Measurements from ENCODE around the gene TMEM119. TPM values are rescaled to one million over a fixed set of nuclear protein-coding genes. Genes with fewer than 3 reads are reported as not detected.
"Not testable (repeated sequence)": the region's sequence is repeated elsewhere in the genome, so short reads cannot be mapped to it uniquely, and the experiment has no call there.

TMEM119 gene
- total RNA-seq, 5 donors from 2014 or later (not counting 1 experiment from before 2014, with no cell fraction given) = 0.13 to 3.9 (median 0.98) TPM

DNA sequence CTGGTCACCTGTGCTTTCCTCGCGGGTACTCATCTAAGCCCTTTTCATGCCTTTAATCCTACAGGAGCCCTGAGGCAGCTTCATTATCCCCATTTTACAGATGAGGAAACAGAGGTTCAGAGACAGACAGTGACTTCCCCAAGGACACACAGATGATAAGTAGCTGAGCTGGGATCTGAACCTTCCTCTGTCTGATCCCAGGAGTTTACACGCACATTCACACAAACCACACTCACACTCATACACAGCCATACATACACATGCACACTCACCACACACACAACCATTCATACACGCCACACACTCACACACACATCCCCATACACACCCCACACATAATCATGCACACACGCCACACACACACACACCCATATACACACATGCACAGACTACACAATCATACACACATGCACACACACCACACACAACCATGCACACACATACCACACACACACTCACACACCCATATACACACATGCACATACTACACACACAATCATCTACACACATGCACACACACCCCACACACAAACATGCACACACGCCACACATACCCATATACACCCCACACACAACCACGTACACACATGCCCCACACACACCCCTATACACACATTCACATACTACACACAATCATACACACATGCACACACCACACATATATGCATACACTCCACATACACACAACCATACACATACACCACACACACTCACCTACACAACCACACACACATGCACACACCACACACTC is 2.7 kb downstream of the TMEM119 start:
- no peaks in the 10 kb centered on the region for H3K27me3 Mint-ChIP-seq
- DNase-seq (no peak), ATAC-seq (replicated peaks in 1 of 4) (no peak)
- Histone ChIP-seq H3K36me3 (ENCODE audit: control insufficient read depth in 2 of 2, extremely low read depth in 1 of 2, insufficient read depth in 1 of 2, low read length in 1 of 2) (no peaks in the 10 kb centered on the region), H3K4me1 (ENCODE audit: control insufficient read depth in 1 of 2, extremely low read depth in 1 of 2, insufficient read depth in 2 of 2, low read length in 2 of 2) (no peaks in the 10 kb centered on the region), H3K4me3 (ENCODE audit: control insufficient read depth in 1 of 2, extremely low read depth in 1 of 2, low read length in 1 of 2) (no peak overlapping the region), H3K27me3 (replicated peaks in 1 of 2; ENCODE audit: control insufficient read depth in 2 of 2, extremely low read depth in 1 of 2, insufficient read depth in 2 of 2, low read length in 1 of 2) (no peaks in the 10 kb centered on the region), H3K27ac (ENCODE audit: low read length) (no peak overlapping the region), H3K9me3 (no peaks in the 10 kb centered on the region)
- WGBS (ENCODE audit: insufficient coverage) = 96% methylated on average over 5 of the region's 7 CpGs
- ChIA-PET CTCF (interaction anchor here in 1 of 2 donors (0.7 kb wide), 1 partner anchor 9 kb away, joined by 3 read pairs; no protein-coding TSS in a partner anchor), POLR2A (no interaction called here)
- no peaks in the 10 kb centered on the region for H3K9me3 Mint-ChIP-seq
- H3K4me1 Mint-ChIP-seq = no peaks in the 10 kb centered on the region
- H3K27ac Mint-ChIP-seq = no peak overlapping the region
- H3K4me3 Mint-ChIP-seq = no peak overlapping the region
- no peaks in the 10 kb centered on the region for H3K36me3 Mint-ChIP-seq

DNA sequence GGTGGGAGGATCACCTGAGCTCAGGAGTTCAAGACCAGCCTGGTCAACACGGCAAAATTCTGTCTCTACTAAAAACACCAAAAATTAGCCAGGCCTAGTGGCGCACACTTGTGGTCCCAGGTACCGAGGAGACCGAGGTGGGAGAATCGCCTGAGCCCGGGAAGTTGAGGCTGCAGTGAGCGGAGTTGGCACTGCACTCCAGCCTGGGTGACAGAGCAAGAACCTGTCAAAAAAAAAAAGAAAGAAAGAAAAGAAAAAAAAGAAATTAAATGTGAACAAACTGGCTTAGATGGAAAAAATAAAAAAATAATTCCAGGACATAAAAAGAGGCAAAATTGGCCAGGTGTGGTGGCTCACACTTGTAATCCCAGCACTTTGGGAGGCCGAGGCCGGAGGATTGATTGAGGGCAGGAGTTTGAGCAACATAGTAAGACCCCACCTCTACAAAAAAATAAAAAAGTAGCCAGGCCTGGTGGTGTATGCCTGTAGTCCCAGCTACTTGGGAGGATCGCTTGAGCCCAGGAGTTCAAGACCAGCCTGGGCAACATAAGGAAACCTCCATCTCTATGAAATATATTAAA is 3.5 kb downstream of the TMEM119 start:
- POLR2A ChIA-PET = no interaction called here
- no peaks in the 10 kb centered on the region for H3K9me3 ChIP-seq

DNA sequence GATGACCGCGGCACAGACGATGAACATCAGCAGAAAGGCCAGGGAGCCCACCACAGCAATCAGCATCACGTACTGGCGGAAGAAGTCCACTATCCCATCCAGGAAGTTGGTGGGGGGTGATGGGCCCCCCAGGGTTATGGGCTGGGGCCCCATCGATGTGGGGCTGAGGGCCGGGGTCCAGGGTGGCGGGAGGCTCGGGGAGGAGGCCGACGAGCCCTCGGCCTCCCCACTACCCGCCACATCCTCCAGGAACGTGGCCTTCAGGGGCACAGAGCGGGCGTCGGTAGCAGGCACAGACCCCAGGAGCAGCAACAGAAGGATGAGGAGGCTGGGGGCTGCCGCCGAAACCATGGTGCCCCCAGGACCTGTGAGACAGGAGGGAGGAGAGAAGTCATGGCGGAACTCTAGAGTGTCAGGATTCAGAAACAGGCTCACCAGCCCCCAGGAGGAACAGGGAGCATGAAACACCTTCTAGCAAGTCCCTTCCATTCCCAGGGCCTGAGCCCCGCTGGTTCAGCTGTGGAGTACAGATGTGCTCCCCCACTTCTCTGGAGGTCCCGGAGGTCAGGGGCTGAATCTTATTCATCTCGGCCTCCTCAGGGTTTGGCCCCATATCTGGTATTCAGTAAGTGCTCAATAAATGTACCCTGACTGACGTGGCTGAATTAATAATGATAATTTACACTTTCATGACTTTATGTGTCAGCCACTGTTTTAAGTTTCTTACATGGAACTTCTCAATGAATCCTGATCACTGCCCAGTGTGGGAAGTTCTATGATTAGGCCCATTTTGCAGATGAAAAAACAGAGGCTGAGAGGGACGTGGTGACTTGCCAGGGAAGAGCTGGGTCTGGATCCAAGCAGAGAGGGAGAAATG is 5.6 kb downstream of the TMEM119 start:
- no peak overlapping the region for H3K27ac Mint-ChIP-seq
- CTCF ChIA-PET = no interaction called here
- H3K27me3 Mint-ChIP-seq = no peaks in the 10 kb centered on the region
- DNase-seq (no peak), ATAC-seq (replicated peaks in 1 of 4) (no peak)
- no peaks in the 10 kb centered on the region for H3K4me1 ChIP-seq (ENCODE audit: control insufficient read depth in 1 of 2, extremely low read depth in 1 of 2, insufficient read depth in 2 of 2, low read length in 2 of 2)
- H3K4me3 Mint-ChIP-seq = no peak overlapping the region
- no peak overlapping the region for H3K4me3 ChIP-seq (ENCODE audit: control insufficient read depth in 1 of 2, extremely low read depth in 1 of 2, low read length in 1 of 2)
- H3K36me3 Mint-ChIP-seq = no peaks in the 10 kb centered on the region
- H3K4me1 Mint-ChIP-seq = no peaks in the 10 kb centered on the region
- no peaks in the 10 kb centered on the region for H3K9me3 Mint-ChIP-seq
- H3K27ac ChIP-seq (ENCODE audit: low read length) = no peak overlapping the region
- peaks cover 0 to 23% of the 10 kb centered on the region in 2 experiments for H3K27me3 ChIP-seq (replicated peaks in 1 of 2; ENCODE audit: control insufficient read depth in 2 of 2, extremely low read depth in 1 of 2, insufficient read depth in 2 of 2, low read length in 1 of 2)
- 91% methylated on average over 7 of the region's 25 CpGs for WGBS (ENCODE audit: insufficient coverage)
- no peaks in the 10 kb centered on the region for H3K36me3 ChIP-seq (ENCODE audit: control insufficient read depth in 2 of 2, extremely low read depth in 1 of 2, insufficient read depth in 1 of 2, low read length in 1 of 2)
- H3K9me3 ChIP-seq = no peaks in the 10 kb centered on the region
- POLR2A ChIA-PET = no interaction called here

More for the DNA sequence above, 3.5 kb downstream of the TMEM119 start:
- Histone ChIP-seq H3K4me3 (ENCODE audit: control insufficient read depth in 1 of 2, extremely low read depth in 1 of 2, low read length in 1 of 2) (no peak overlapping the region), H3K36me3 (ENCODE audit: control insufficient read depth in 2 of 2, extremely low read depth in 1 of 2, insufficient read depth in 1 of 2, low read length in 1 of 2) (no peaks in the 10 kb centered on the region), H3K4me1 (ENCODE audit: control insufficient read depth in 1 of 2, extremely low read depth in 1 of 2, insufficient read depth in 2 of 2, low read length in 2 of 2) (no peaks in the 10 kb centered on the region), H3K27ac (ENCODE audit: low read length) (no peak overlapping the region), H3K27me3 (replicated peaks in 1 of 2; ENCODE audit: control insufficient read depth in 2 of 2, extremely low read depth in 1 of 2, insufficient read depth in 2 of 2, low read length in 1 of 2) (peaks cover 0 to 5% of the 10 kb centered on the region in 2 experiments)
- Mint-ChIP-seq H3K27ac (no peak overlapping the region), H3K36me3 (no peaks in the 10 kb centered on the region), H3K9me3 (no peaks in the 10 kb centered on the region), H3K4me1 (no peaks in the 10 kb centered on the region), H3K27me3 (no peaks in the 10 kb centered on the region), H3K4me3 (no peak overlapping the region)
- CTCF ChIA-PET = interaction anchor here in 1 of 2 donors (0.7 kb wide), 1 partner anchor 10 kb away, joined by 3 read pairs; no protein-coding TSS in a partner anchor
- no peak for ATAC-seq (replicated peaks in 1 of 4)
- no peak for DNase-seq
- WGBS (ENCODE audit: insufficient coverage) = 96% methylated on average over 4 of the region's 10 CpGs

DNA sequence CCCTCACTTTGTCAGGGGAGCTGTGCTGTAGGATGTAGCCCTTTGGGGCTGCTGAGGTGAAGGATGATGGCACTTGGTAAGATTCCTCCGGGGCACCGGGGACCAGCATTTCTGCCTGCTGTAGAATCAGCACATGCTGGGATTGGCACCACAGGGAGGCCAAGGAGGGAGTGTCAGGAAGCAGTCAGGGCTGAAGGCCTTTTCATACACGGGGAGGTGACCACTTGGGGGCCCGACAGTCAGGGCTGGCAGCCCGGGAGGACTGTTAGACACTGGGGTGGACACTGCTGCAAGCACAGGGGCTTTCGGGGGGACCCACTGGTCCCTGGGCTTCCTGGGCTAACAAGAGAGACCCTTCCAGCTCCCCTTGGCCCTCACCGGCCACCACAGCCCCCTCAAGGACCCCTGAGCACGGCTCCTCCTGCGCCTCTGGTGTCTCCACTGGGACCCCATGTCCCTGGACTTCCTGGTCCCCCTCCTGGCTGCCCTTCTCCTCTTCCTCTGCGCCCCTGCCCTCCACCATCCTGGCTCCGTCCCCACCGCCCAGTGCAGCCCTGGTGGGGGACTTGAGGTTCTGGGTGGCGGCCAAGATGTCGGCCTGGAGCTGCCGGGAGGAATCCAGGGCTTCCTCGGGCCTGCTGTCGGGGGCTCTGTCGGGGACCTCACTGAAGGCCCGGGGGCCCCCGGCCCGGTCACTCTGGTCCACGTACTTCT is 6.5 kb downstream of the TMEM119 start:
- Mint-ChIP-seq H3K4me3 (no peak overlapping the region), H3K9me3 (no peaks in the 10 kb centered on the region), H3K36me3 (no peaks in the 10 kb centered on the region), H3K27ac (no peak overlapping the region), H3K27me3 (no peaks in the 10 kb centered on the region), H3K4me1 (no peaks in the 10 kb centered on the region)
- H3K36me3 ChIP-seq (ENCODE audit: control insufficient read depth in 2 of 2, extremely low read depth in 1 of 2, insufficient read depth in 1 of 2, low read length in 1 of 2) = no peaks in the 10 kb centered on the region
- ATAC-seq (replicated peaks in 1 of 4) (no peak), DNase-seq (no peak)
- H3K4me1 ChIP-seq (ENCODE audit: control insufficient read depth in 1 of 2, extremely low read depth in 1 of 2, insufficient read depth in 2 of 2, low read length in 2 of 2) = no peaks in the 10 kb centered on the region
- ChIA-PET CTCF (no interaction called here), POLR2A (no interaction called here)
- H3K27ac ChIP-seq (ENCODE audit: low read length) = no peak overlapping the region
- no peak overlapping the region for H3K4me3 ChIP-seq (ENCODE audit: control insufficient read depth in 1 of 2, extremely low read depth in 1 of 2, low read length in 1 of 2)
- H3K27me3 ChIP-seq (replicated peaks in 1 of 2; ENCODE audit: control insufficient read depth in 2 of 2, extremely low read depth in 1 of 2, insufficient read depth in 2 of 2, low read length in 1 of 2) = peaks cover 0 to 23% of the 10 kb centered on the region in 2 experiments
- 92% methylated on average over 14 of the region's 22 CpGs for WGBS (ENCODE audit: insufficient coverage)
- H3K9me3 ChIP-seq = no peaks in the 10 kb centered on the region

DNA sequence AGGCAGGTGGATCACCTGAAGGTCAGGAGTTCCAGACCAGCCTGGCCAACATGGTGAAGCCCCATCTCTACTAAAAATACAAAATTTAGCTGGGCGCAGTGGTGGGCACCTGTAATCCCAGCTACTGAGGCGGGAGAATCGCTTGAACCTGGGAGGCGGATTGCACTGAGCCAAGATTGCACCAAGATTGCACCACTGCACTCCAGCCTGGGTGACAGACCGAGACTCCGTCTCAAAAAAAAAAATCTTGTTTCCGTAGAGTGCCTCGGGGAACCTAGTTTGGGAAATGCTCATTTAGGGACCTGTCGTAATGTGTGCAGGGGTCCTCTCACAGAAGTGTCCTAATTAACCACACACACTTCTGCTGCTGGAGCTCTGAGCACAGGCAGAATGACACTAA is 7.4 kb downstream of the TMEM119 start:
- not testable (repeated sequence) for H3K27me3 Mint-ChIP-seq

DNA sequence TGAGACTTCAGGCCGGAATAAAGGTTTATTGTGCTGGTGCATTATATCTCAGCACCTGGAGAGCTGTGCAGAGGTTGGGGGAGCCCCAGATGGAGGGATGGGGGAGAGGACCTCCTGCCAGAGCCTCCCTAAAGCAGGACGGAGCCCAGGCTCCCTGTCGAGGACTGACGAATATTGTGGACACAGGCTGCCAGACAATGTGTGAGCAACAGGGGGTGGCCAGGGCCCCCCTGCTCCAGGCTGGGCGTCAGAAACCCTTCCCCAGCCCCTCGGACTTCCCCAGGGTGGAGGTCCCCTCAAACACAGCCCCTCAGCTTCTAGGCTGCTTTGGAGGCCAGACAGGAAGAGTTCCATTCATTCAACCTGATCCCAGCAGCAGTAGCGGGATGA is 8.0 kb downstream of the TMEM119 start:
- no peak for DNase-seq

More for the DNA sequence above, 7.4 kb downstream of the TMEM119 start:
- H3K27ac Mint-ChIP-seq; H3K4me1 ChIP-seq (ENCODE audit: control insufficient read depth in 1 of 2, extremely low read depth in 1 of 2, insufficient read depth in 2 of 2, low read length in 2 of 2); H3K4me3 ChIP-seq (ENCODE audit: control insufficient read depth in 1 of 2, extremely low read depth in 1 of 2, low read length in 1 of 2); H3K9me3 ChIP-seq; H3K9me3 Mint-ChIP-seq; H3K36me3 Mint-ChIP-seq; H3K4me3 Mint-ChIP-seq; ATAC-seq (replicated peaks in 1 of 4); CTCF ChIA-PET; H3K36me3 ChIP-seq (ENCODE audit: control insufficient read depth in 2 of 2, extremely low read depth in 1 of 2, insufficient read depth in 1 of 2, low read length in 1 of 2); H3K4me1 Mint-ChIP-seq; H3K27ac ChIP-seq (ENCODE audit: low read length); DNase-seq: not testable (repeated sequence)
- POLR2A ChIA-PET = interaction anchor here in 1 of 2 donors (0.7 kb wide), 1 partner anchor 235 kb away, joined by 3 read pairs; no protein-coding TSS in a partner anchor
- 96% methylated on average over 6 of the region's 9 CpGs for WGBS (ENCODE audit: insufficient coverage)
- peaks cover 0 to 23% of the 10 kb centered on the region in 2 experiments for H3K27me3 ChIP-seq (replicated peaks in 1 of 2; ENCODE audit: control insufficient read depth in 2 of 2, extremely low read depth in 1 of 2, insufficient read depth in 2 of 2, low read length in 1 of 2)

More for the DNA sequence above, 8.0 kb downstream of the TMEM119 start:
- no peaks in the 10 kb centered on the region for H3K4me1 Mint-ChIP-seq
- ChIA-PET POLR2A (interaction anchor here in 1 of 2 donors (0.7 kb wide), 1 partner anchor 236 kb away, joined by 3 read pairs; no protein-coding TSS in a partner anchor), CTCF (interaction anchor here in 1 of 2 donors (0.6 kb wide), 1 partner anchor 368 kb away, joined by 4 read pairs; no protein-coding TSS in a partner anchor)
- no peak overlapping the region for H3K4me3 Mint-ChIP-seq
- no peaks in the 10 kb centered on the region for H3K36me3 Mint-ChIP-seq
- H3K36me3 ChIP-seq (ENCODE audit: control insufficient read depth in 2 of 2, extremely low read depth in 1 of 2, insufficient read depth in 1 of 2, low read length in 1 of 2) = no peaks in the 10 kb centered on the region
- H3K4me3 ChIP-seq (ENCODE audit: control insufficient read depth in 1 of 2, extremely low read depth in 1 of 2, low read length in 1 of 2) = no peak overlapping the region
- no peaks in the 10 kb centered on the region for H3K27me3 Mint-ChIP-seq
- H3K27me3 ChIP-seq (replicated peaks in 1 of 2; ENCODE audit: control insufficient read depth in 2 of 2, extremely low read depth in 1 of 2, insufficient read depth in 2 of 2, low read length in 1 of 2) = peaks cover 0 to 23% of the 10 kb centered on the region in 2 experiments
- no peak for ATAC-seq (replicated peaks in 1 of 4)
- 100% methylated on average over 3 of the region's 7 CpGs for WGBS (ENCODE audit: insufficient coverage)
- H3K27ac Mint-ChIP-seq = no peak overlapping the region
- H3K27ac ChIP-seq (ENCODE audit: low read length) = no peak overlapping the region
- no peaks in the 10 kb centered on the region for H3K9me3 Mint-ChIP-seq
- no peaks in the 10 kb centered on the region for H3K4me1 ChIP-seq (ENCODE audit: control insufficient read depth in 1 of 2, extremely low read depth in 1 of 2, insufficient read depth in 2 of 2, low read length in 2 of 2)
- H3K9me3 ChIP-seq = no peaks in the 10 kb centered on the region

Data from T-cell (primary cell).